ENCODE measurements around the gene NTMT1. TPM values are rescaled to one million over a fixed set of nuclear protein-coding genes. Genes with fewer than 3 reads are reported as not detected.

The NTMT1 gene
- total and polyA plus RNA-seq, 10 donors: 22.8 to 50.5 (median 36.6) TPM

- intact Hi-C loops (cut with DNase I; ENCODE audit: low total_unique reads): no loop called here
- no peak for DNase-seq
- TF ChIP-seq POLR2AphosphoS5 (IDR thresholded peaks at IDR 0.05) (no peak), CTCF (IDR thresholded peaks at IDR 0.05 in 8 of 11, conservative IDR thresholded peaks at IDR 0.05 in 3 of 11) (no peak), POLR2A (IDR thresholded peaks at IDR 0.05) (no peak)
- H3K27ac ChIP-seq: peak within 1 kb of the TSS in 3 of 8 donors; percentile 10 to 37 (median 28)
- peaks cover 14 to 38% (median 33%) of the 10 kb centered on the region in 6 donors for H3K4me1 ChIP-seq
- H3K4me3 ChIP-seq: peak within 1 kb of the TSS; percentile 7 to 68 (median 36)
- 31 to 64% (median 36%) methylated on average over 10 to 21 of the region's 21 CpGs for WGBS, 5 donors
- no peaks in the 10 kb centered on the region for H3K36me3 ChIP-seq
- H3K27me3 ChIP-seq (replicated peaks in 1 of 7): peaks cover 0 to 35% (median 26%) of the 10 kb centered on the region in 7 donors
- H3K9me3 ChIP-seq: no peaks in the 10 kb centered on the region
Observed at GRCh38 chr9:129620669-129621295, 5.2 kb upstream of the NTMT1 start, which contains the start of gene C9orf50. Gene C9orf50 (minus strand): TSS chr9:129621101. CDS start chr9:129620574, 527 bp downstream.

- 40 to 75% (median 54%) methylated on average over 6 of the region's 6 CpGs for WGBS, 5 donors
- Histone ChIP-seq H3K4me3 (no peak overlapping the region), H3K27ac (no peak overlapping the region), H3K4me1 (peaks cover 26 to 61% (median 56%) of the 10 kb centered on the region in 6 donors), H3K27me3 (replicated peaks in 1 of 7) (peaks cover 0 to 35% (median 26%) of the 10 kb centered on the region in 7 donors), H3K9me3 (no peaks in the 10 kb centered on the region), H3K36me3 (peaks cover 0 to 6% (median 0%) of the 10 kb centered on the region in 6 donors)
- no peak for DNase-seq
- intact Hi-C loops (cut with DNase I; ENCODE audit: low total_unique reads): no loop called here
- TF ChIP-seq POLR2AphosphoS5 (IDR thresholded peaks at IDR 0.05) (no peak), CTCF (IDR thresholded peaks at IDR 0.05 in 8 of 11, conservative IDR thresholded peaks at IDR 0.05 in 3 of 11) (no peak), POLR2A (IDR thresholded peaks at IDR 0.05) (no peak)
Observed at GRCh38 chr9:129623331-129623730, 2.6 kb upstream of the NTMT1 start.

GRCh38 chr9:129624168-129624759 lies 1.7 kb upstream of the NTMT1 start:
- peaks cover 33 to 71% (median 65%) of the 10 kb centered on the region in 6 donors for H3K4me1 ChIP-seq
- TF ChIP-seq POLR2A (IDR thresholded peaks at IDR 0.05) (no peak), CTCF (IDR thresholded peaks at IDR 0.05 in 8 of 11, conservative IDR thresholded peaks at IDR 0.05 in 3 of 11) (peak; percentile 22 to 82 (median 69)), POLR2AphosphoS5 (IDR thresholded peaks at IDR 0.05) (no peak)
- 27 to 41% (median 36%) methylated on average over 12 of the region's 12 CpGs for WGBS, 5 donors
- H3K36me3 ChIP-seq: peaks cover 0 to 13% (median 0%) of the 10 kb centered on the region in 6 donors
- no peak for DNase-seq
- no peaks in the 10 kb centered on the region for H3K9me3 ChIP-seq
- peak overlapping the region in 1 of 8 donors; percentile 82 for H3K4me3 ChIP-seq
- peaks cover 0 to 29% (median 24%) of the 10 kb centered on the region in 7 donors for H3K27me3 ChIP-seq (replicated peaks in 1 of 7)
- intact Hi-C loops (cut with DNase I; ENCODE audit: low total_unique reads): no loop called here
- H3K27ac ChIP-seq: peak overlapping the region in 6 of 8 donors; percentile 6 to 97 (median 96)

GRCh38 chr9:129624947-129625346 lies 1.0 kb upstream of the NTMT1 start:
- no peak for DNase-seq
- intact Hi-C loops (cut with DNase I; ENCODE audit: low total_unique reads): no loop called here
- Histone ChIP-seq H3K27ac (peak overlapping the region in 7 of 8 donors; percentile 91 to 97 (median 94)), H3K36me3 (peaks cover 0 to 17% (median 0%) of the 10 kb centered on the region in 6 donors), H3K27me3 (replicated peaks in 1 of 7) (peaks cover 0 to 23% (median 17%) of the 10 kb centered on the region in 7 donors), H3K4me1 (peaks cover 33 to 72% (median 68%) of the 10 kb centered on the region in 6 donors), H3K4me3 (peak overlapping the region in 5 of 8 donors; percentile 63 to 86 (median 82)), H3K9me3 (no peaks in the 10 kb centered on the region)
- 10 to 14% (median 13%) methylated on average over 9 of the region's 9 CpGs for WGBS, 5 donors
- TF ChIP-seq CTCF (IDR thresholded peaks at IDR 0.05 in 8 of 11, conservative IDR thresholded peaks at IDR 0.05 in 3 of 11) (no peak), POLR2A (IDR thresholded peaks at IDR 0.05) (no peak), POLR2AphosphoS5 (IDR thresholded peaks at IDR 0.05) (peak in 1 of 3 donors; percentile 35)

All from spleen (tissue), 11 donors.